Suppressor macrophage treated with lipopolysaccharide for 1 hour (primary cell): Measurements from ENCODE around the gene IL13.
"Not testable (repeated sequence)": the region's sequence is repeated elsewhere in the genome, so short reads cannot be mapped to it uniquely, and the experiment has no call there.

Experiments used
- DNase-seq, 3 donors: peaks; one replicate each; pipeline ENCODE4 v3.0.0-alpha.2; 2020 to 2022

Gene IL13

GRCh38 chr5:132691755-132692631 is 34.0 kb downstream of the IL13 start:
- not testable (repeated sequence) for DNase-seq

GRCh38 chr5:132692632-132692967 is 34.6 kb downstream of the IL13 start:
- DNase-seq: no peak

GRCh38 chr5:132695956-132696355 is 38.0 kb downstream of the IL13 start:
- DNase-seq: no peak

GRCh38 chr5:132704875-132705274 is 46.9 kb downstream of the IL13 start:
- DNase-seq: no peak

GRCh38 chr5:132708645-132709044 is 50.7 kb downstream of the IL13 start:
- peak in 2 of 3 donors; percentile 4 for DNase-seq
